ENCODE measurements around the gene ITPRID1.

DNA sequence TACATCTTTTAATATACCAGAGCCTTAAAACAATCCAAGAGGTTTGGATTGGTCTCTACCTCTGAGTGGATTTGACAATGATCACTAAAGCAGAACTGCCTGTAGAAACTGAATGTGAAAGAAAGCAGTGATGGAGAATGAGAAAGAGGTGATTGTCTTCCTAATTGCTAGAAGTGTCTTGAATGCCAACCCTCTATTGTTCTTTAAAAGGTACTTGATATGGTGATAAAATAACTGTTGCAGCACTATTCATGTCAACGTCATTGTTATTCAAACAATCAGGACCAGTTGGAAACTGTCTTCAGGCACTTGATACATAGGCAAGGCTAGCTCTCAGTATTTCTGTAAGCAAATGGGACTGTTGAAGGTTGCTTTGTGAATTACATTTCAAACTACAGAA, 47.9 kb upstream of the ITPRID1 start:
- TF ChIP-seq, protein P1, sequence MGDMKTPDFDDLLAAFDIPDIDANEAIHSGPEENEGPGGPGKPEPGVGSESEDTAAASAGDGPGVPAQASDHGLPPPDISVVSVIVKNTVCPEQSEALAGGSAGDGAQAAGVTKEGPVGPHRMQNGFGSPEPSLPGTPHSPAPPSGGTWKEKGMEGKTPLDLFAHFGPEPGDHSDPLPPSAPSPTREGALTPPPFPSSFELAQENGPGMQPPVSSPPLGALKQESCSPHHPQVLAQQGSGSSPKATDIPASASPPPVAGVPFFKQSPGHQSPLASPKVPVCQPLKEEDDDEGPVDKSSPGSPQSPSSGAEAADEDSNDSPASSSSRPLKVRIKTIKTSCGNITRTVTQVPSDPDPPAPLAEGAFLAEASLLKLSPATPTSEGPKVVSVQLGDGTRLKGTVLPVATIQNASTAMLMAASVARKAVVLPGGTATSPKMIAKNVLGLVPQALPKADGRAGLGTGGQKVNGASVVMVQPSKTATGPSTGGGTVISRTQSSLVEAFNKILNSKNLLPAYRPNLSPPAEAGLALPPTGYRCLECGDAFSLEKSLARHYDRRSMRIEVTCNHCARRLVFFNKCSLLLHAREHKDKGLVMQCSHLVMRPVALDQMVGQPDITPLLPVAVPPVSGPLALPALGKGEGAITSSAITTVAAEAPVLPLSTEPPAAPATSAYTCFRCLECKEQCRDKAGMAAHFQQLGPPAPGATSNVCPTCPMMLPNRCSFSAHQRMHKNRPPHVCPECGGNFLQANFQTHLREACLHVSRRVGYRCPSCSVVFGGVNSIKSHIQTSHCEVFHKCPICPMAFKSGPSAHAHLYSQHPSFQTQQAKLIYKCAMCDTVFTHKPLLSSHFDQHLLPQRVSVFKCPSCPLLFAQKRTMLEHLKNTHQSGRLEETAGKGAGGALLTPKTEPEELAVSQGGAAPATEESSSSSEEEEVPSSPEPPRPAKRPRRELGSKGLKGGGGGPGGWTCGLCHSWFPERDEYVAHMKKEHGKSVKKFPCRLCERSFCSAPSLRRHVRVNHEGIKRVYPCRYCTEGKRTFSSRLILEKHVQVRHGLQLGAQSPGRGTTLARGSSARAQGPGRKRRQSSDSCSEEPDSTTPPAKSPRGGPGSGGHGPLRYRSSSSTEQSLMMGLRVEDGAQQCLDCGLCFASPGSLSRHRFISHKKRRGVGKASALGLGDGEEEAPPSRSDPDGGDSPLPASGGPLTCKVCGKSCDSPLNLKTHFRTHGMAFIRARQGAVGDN (IDR thresholded peaks at IDR 0.05) = no peak
- TF ChIP-seq, protein P2, sequence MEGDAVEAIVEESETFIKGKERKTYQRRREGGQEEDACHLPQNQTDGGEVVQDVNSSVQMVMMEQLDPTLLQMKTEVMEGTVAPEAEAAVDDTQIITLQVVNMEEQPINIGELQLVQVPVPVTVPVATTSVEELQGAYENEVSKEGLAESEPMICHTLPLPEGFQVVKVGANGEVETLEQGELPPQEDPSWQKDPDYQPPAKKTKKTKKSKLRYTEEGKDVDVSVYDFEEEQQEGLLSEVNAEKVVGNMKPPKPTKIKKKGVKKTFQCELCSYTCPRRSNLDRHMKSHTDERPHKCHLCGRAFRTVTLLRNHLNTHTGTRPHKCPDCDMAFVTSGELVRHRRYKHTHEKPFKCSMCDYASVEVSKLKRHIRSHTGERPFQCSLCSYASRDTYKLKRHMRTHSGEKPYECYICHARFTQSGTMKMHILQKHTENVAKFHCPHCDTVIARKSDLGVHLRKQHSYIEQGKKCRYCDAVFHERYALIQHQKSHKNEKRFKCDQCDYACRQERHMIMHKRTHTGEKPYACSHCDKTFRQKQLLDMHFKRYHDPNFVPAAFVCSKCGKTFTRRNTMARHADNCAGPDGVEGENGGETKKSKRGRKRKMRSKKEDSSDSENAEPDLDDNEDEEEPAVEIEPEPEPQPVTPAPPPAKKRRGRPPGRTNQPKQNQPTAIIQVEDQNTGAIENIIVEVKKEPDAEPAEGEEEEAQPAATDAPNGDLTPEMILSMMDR (IDR thresholded peaks at IDR 0.05 in 2 of 3, conservative IDR thresholded peaks at IDR 0.05 in 1 of 3; ENCODE audit: control insufficient read depth in 2 of 3, extremely low read depth in 1 of 3, insufficient read depth in 1 of 3, low read depth in 3 of 3, low read length in 3 of 3) = no peak
- TF ChIP-seq SUZ12 (IDR thresholded peaks at IDR 0.05; ENCODE audit: unreplicated experiment) = no peak
